GM12878 (cell line): ENCODE results near the gene ACTL6B. TPM values are rescaled to one million over a fixed set of nuclear protein-coding genes. Genes with fewer than 3 reads are reported as not detected.

ENCODE experiments used
- ATAC-seq: fragments of 200-7000 bp; cut with Tn5 transposase; 3 replicates; pipeline ENCODE4 v1.9.1; 2020; ENCODE audit warnings: mild to moderate bottlenecking, moderate library complexity
- BruUV-seq: library from RNA; stranded (reverse); fragments of 400-500 nt; replicated peaks from 2 replicates; lab custom pipeline; 2021; lab: Mats Ljungman, UMichigan
- CTCF ChIA-PET: fragments of 300-600 bp; sonication (Branson Sonifier 250); formaldehyde crosslinking; extraction: SDS; loops from one replicate; lab custom pipeline; 2021; ENCODE audit warnings: inconsistent platforms; lab: Yijun Ruan, JAX
- POLR2A ChIA-PET: fragments of 350-600 bp; formaldehyde crosslinking; extraction: SDS; loops from one replicate; lab custom pipeline; 2021; ENCODE audit warnings: inconsistent platforms; lab: Charles Lee
- RAD21 ChIA-PET: fragments of 300-600 bp; sonication (Branson Sonifier 250); formaldehyde crosslinking; loops from one replicate; lab custom pipeline; 2023; ENCODE audit warnings: antibody characterized with exemption; ENCODE audit not compliant: unreplicated experiment; lab: Charles Lee
- SMC1A ChIA-PET: fragments of 300-600 bp; sonication (Branson Sonifier 250); formaldehyde crosslinking; loops from one replicate; lab custom pipeline; 2023; ENCODE audit not compliant: unreplicated experiment, uncharacterized antibody; lab: Charles Lee
- DNase-seq: peaks from one replicate; pipeline ENCODE4 v3.0.0-alpha.2; 2011; ENCODE audit warnings: low read depth, low spot score
- FAIRE-seq: peaks from 3 replicates; lab custom pipeline; 2011; peaks lifted over from hg19 to GRCh38; lab: Jason Lieb, UNC
- H2AFZ ChIP-seq: 2 replicates; pipeline ENCODE4 v1.6.0; 2011; ENCODE audit warnings: low read depth, low read length, control low read depth; ENCODE audit not compliant: control insufficient read depth
- H3K27ac ChIP-seq: 2 replicates; pipeline ENCODE4 v1.5.1; 2011; ENCODE audit warnings: control low read depth; ENCODE audit not compliant: control insufficient read depth, insufficient read depth
- H3K27me3 ChIP-seq, 2 experiments: replicated peaks in 1 of 2; 2 replicates each; pipeline versions ENCODE4 v1.6.0 to v1.6.1; 2011; ENCODE audit warnings: low read length in 1 of 2; ENCODE audit not compliant: control insufficient read depth in 2 of 2, insufficient read depth in 2 of 2
- H3K36me3 ChIP-seq, 2 experiments: 2 replicates each; pipeline ENCODE4 v1.5.1; 2011; ENCODE audit warnings: low read length in 1 of 2; ENCODE audit not compliant: control insufficient read depth in 2 of 2, insufficient read depth in 2 of 2
- H3K4me1 ChIP-seq: 2 replicates; pipeline ENCODE4 v1.6.1; 2011; ENCODE audit warnings: mild to moderate bottlenecking, low read length, moderate library complexity, mixed read lengths; ENCODE audit not compliant: control insufficient read depth, insufficient read depth
- H3K4me2 ChIP-seq: 2 replicates; pipeline ENCODE4 v1.6.0; 2011; ENCODE audit warnings: control low read depth; ENCODE audit not compliant: control insufficient read depth, insufficient read depth
- H3K4me3 ChIP-seq: fragments of 200-600 bp; sonication (generic); 2 replicates; pipeline ENCODE4 v1.5.1; 2016
- H3K79me2 ChIP-seq: 2 replicates; pipeline ENCODE4 v1.6.0; 2011; ENCODE audit warnings: low read length; ENCODE audit not compliant: control insufficient read depth, insufficient read depth
- H3K9ac ChIP-seq: 2 replicates; pipeline ENCODE4 v1.8.0; 2011; ENCODE audit warnings: low read length, control low read depth, mixed read lengths; ENCODE audit not compliant: control insufficient read depth, insufficient read depth
- H3K9me3 ChIP-seq: replicated peaks from 3 replicates; pipeline ENCODE4 v1.5.1; 2011; ENCODE audit warnings: mild to moderate bottlenecking, low read length; ENCODE audit not compliant: control insufficient read depth, insufficient read depth
- H4K20me1 ChIP-seq: 2 replicates; pipeline ENCODE4 v1.6.0; 2011; ENCODE audit not compliant: control insufficient read depth, insufficient read depth
- BCL11A ChIP-seq: IDR thresholded peaks from 2 replicates; pipeline ENCODE4 v1.6.1; 2011; ENCODE audit warnings: low read depth, low read length
- CEBPZ ChIP-seq: fragments of 150-350 bp; IDR thresholded peaks from 2 replicates; pipeline ENCODE4 v1.6.1; 2016; ENCODE audit warnings: low read depth, low read length
- CHD4 ChIP-seq: fragments of 200-600 bp; sonication (generic); IDR thresholded peaks from 2 replicates; pipeline ENCODE4 v1.6.1; 2016; ENCODE audit warnings: mild to moderate bottlenecking
- HSF1 ChIP-seq: fragments of 150-350 bp; IDR thresholded peaks from 2 replicates; pipeline ENCODE4 v1.6.1; 2014; ENCODE audit warnings: mild to moderate bottlenecking, low read depth, low read length
- IKZF2 ChIP-seq, 2 experiments: fragments of 450-650 bp; IDR thresholded peaks; 2 replicates each; pipeline ENCODE4 v1.6.1; 2017; ENCODE audit warnings: mild to moderate bottlenecking in 2 of 2, moderate library complexity in 2 of 2
- JUND ChIP-seq: IDR thresholded peaks from 2 replicates; pipeline ENCODE4 v1.6.1; 2012; ENCODE audit warnings: low read depth, mild to moderate bottlenecking, low read length, improper control_type of control experiment, moderate library complexity
- MEF2A ChIP-seq: IDR thresholded peaks from 2 replicates; pipeline ENCODE4 v1.6.1; 2011; ENCODE audit warnings: low read depth, mild to moderate bottlenecking, low read length, moderate library complexity; ENCODE audit not compliant: insufficient read depth
- MYB ChIP-seq: fragments of 150-350 bp; IDR thresholded peaks from 2 replicates; pipeline ENCODE4 v1.6.1; 2014; ENCODE audit warnings: mild to moderate bottlenecking, low read depth, low read length, borderline replicate concordance
- NFXL1 ChIP-seq: fragments of 450-650 bp; IDR thresholded peaks from 2 replicates; pipeline ENCODE4 v1.6.1; 2017; ENCODE audit warnings: antibody characterized with exemption, mild to moderate bottlenecking, borderline replicate concordance
- POLR2A ChIP-seq: IDR thresholded peaks from 2 replicates; pipeline ENCODE4 v1.6.1; 2011; ENCODE audit warnings: low read depth, mild to moderate bottlenecking, low read length
- SMARCA5 ChIP-seq: fragments of 450-650 bp; IDR thresholded peaks from 2 replicates; pipeline ENCODE4 v1.6.1; 2017; ENCODE audit warnings: mild to moderate bottlenecking
- SREBF2 ChIP-seq: IDR thresholded peaks from 2 replicates; pipeline ENCODE4 v1.6.1; 2012; ENCODE audit warnings: mild to moderate bottlenecking, low read length
- SUZ12 ChIP-seq: fragments of 200-600 bp; sonication (generic); IDR thresholded peaks from one replicate; pipeline ENCODE4 v1.6.1; 2018; ENCODE audit warnings: antibody characterized with exemption, mild to moderate bottlenecking; ENCODE audit not compliant: unreplicated experiment
- TCF3 ChIP-seq: IDR thresholded peaks from 2 replicates; pipeline ENCODE4 v1.6.1; 2012; ENCODE audit warnings: low read depth, mild to moderate bottlenecking, low read length, borderline replicate concordance; ENCODE audit not compliant: insufficient read depth
- ZNF217 ChIP-seq: fragments of 450-650 bp; IDR thresholded peaks from 2 replicates; pipeline ENCODE4 v1.6.1; 2017; ENCODE audit warnings: antibody characterized with exemption, mild to moderate bottlenecking
- ZNF384 ChIP-seq: IDR thresholded peaks from 2 replicates; pipeline ENCODE4 v1.6.1; 2012; ENCODE audit warnings: low read depth, mild to moderate bottlenecking, low read length, improper control_type of control experiment, borderline replicate concordance
- ZSCAN29 ChIP-seq: fragments of 450-650 bp; IDR thresholded peaks from 2 replicates; pipeline ENCODE4 v1.6.1; 2017; ENCODE audit warnings: mild to moderate bottlenecking, moderate library complexity
- WGBS: methylation state at CpG from one replicate; pipeline ENCODE4 v1.1.6; 2016; ENCODE audit warnings: low lambda C conversion rate; ENCODE audit not compliant: insufficient replicate concordance, insufficient coverage; ENCODE audit errors: missing lambda C conversion rate; 5-methylcytosine and 5-hydroxymethylcytosine counted together
- in situ Hi-C: fragments of 300-500 bp; cut with MboI; formaldehyde crosslinking; loops from 9 replicates; pipeline ENCODE4 v1.14.3; 2018; ENCODE audit warnings: mixed read lengths
- intact Hi-C: fragments of 100-400 bp; cut with micrococcal nuclease; formaldehyde crosslinking; loops from one replicate; pipeline ENCODE4 v1.14.2; 2022; ENCODE audit not compliant: unreplicated experiment
- polyA plus RNA-seq, 11 experiments: library from polyadenylated mRNA; depleted of rRNA in 4 of 11; unstranded in 6 of 11; stranded (reverse) in 5 of 11; fragments of >200 nt; fragmentation: Nextera tagmentation in 4 of 11; fragmentation: Illumina TruSeq in 1 of 11; extraction: Ambion mirVana in 4 of 11; extraction: Trizol in 1 of 11; gene quantifications; 1 replicate in 1 of 11; 2 replicates in 10 of 11; pipeline versions ENCODE4 v1.2.1 to v1.2.3, GENCODE V29; 2011 to 2016; ENCODE audit warnings: inconsistent platforms in 2 of 11, missing spikeins in 2 of 11, low read depth in 1 of 11
- total RNA-seq, 4 experiments: library from RNA; depleted of rRNA in 3 of 4; stranded (reverse); fragments of >200 nt in 3 of 4; fragmentation: Illumina TruSeq in 1 of 4; extraction: Trizol in 1 of 4; gene quantifications; 2 replicates each; pipeline versions ENCODE4 v1.2.1 to v1.2.3, GENCODE V29; 2013 to 2021

ACTL6B gene
- total and polyA plus RNA-seq, 10 of the 15 experiments (the other 5 are each of a cell fraction or from before 2014, with no cell fraction given) = not detected

GRCh38 chr7:100687261-100687660 is 31.0 kb upstream of the ACTL6B start (continued):
- TF ChIP-seq ZNF384 (no peak), CEBPZ (no peak)
- TF ChIP-seq, all 136 proteins: peak for 0

GRCh38 chr7:100686822-100687211 is 30.6 kb upstream of the ACTL6B start:
- in situ Hi-C loops (loop anchor here (25.0 kb wide), 1 partner anchor 225 kb away; the partner anchor contains the start of gene SPACDR), intact Hi-C loops (no loop called here)
- no peaks in the 10 kb centered on the region for H4K20me1 ChIP-seq
- DNase-seq = no peak
- H3K27ac ChIP-seq = no peak overlapping the region
- H3K4me2 ChIP-seq = no peak overlapping the region
- ChIA-PET CTCF (no interaction called here), RAD21 (no interaction called here), SMC1A (no interaction called here), POLR2A (interaction anchor here (0.7 kb wide), 1 partner anchor 36 kb away, joined by 5 read pairs; no protein-coding TSS in a partner anchor)
- no peaks in the 10 kb centered on the region for H3K27me3 ChIP-seq
- no peak overlapping the region for H3K4me3 ChIP-seq
- ATAC-seq = no peak
- peaks cover 32% of the 10 kb centered on the region for H3K79me2 ChIP-seq
- H3K9ac ChIP-seq = no peak overlapping the region
- no TSS peak for BruUV-seq
- no peak for FAIRE-seq
- H2AFZ ChIP-seq = no peak overlapping the region
- H3K36me3 ChIP-seq = peaks cover 0 to 39% of the 10 kb centered on the region in 2 experiments; a peak in 3 of 4 replicates
- no peaks in the 10 kb centered on the region for H3K9me3 ChIP-seq
- H3K4me1 ChIP-seq = peaks cover 17% of the 10 kb centered on the region
- TF ChIP-seq JUND (no peak), ZSCAN29 (no peak), MEF2A (no peak), POLR2A (no peak), HSF1 (no peak), SREBF2 (no peak), NFXL1 (no peak), CHD4 (no peak), SMARCA5 (no peak), TCF3 (no peak), SUZ12 (no peak), MYB (no peak), IKZF2 (IDR thresholded peaks at IDR 0.05) (no peak), ZNF217 (no peak), BCL11A (no peak)
- WGBS = 91% methylated on average over 16 of the region's 17 CpGs
